Nucleus accumbens (tissue), 56 donors: ENCODE data around the gene PREPL.
"Not testable (repeated sequence)": the region's sequence is repeated elsewhere in the genome, so short reads cannot be mapped to it uniquely, and the experiment has no call there.

Experiments
- DNase-seq, 56 donors: peaks; one replicate each; lab custom pipeline; 2025; lab: John Stamatoyannopoulos, UW

Gene PREPL

GRCh38 chr2:44349506-44349905 is 11.8 kb downstream of the PREPL start:
- DNase-seq, result no peak

- no peak for DNase-seq
Observed at GRCh38 chr2:44348400-44348799, 12.9 kb downstream of the PREPL start.

- DNase-seq, result no peak
Observed at GRCh38 chr2:44347526-44347925, 13.8 kb downstream of the PREPL start.

GRCh38 chr2:44342854-44343253 is 18.4 kb downstream of the PREPL start:
- no peak for DNase-seq

- no peak for DNase-seq
Observed at GRCh38 chr2:44335806-44336538, 25.3 kb downstream of the PREPL start.

GRCh38 chr2:44333994-44334393 is 27.3 kb downstream of the PREPL start:
- no peak for DNase-seq

GRCh38 chr2:44330801-44331200 is 30.5 kb downstream of the PREPL start:
- DNase-seq, result no peak

GRCh38 chr2:44329343-44329742 is 32.0 kb downstream of the PREPL start:
- no peak for DNase-seq

GRCh38 chr2:44328750-44329149 is 32.5 kb downstream of the PREPL start:
- no peak for DNase-seq

- no peak for DNase-seq
Observed at GRCh38 chr2:44326548-44327264, 34.6 kb downstream of the PREPL start.

- no peak for DNase-seq
Observed at GRCh38 chr2:44325897-44326296, 35.4 kb downstream of the PREPL start.

GRCh38 chr2:44324971-44325426 is 36.3 kb downstream of the PREPL start:
- DNase-seq, result no peak

- no peak for DNase-seq
Observed at GRCh38 chr2:44321360-44321759, 39.9 kb downstream of the PREPL start.

- DNase-seq, result no peak
Observed at GRCh38 chr2:44320832-44321231, 40.5 kb downstream of the PREPL start.

GRCh38 chr2:44315945-44316344 is 45.3 kb downstream of the PREPL start:
- DNase-seq, result no peak

- no peak for DNase-seq
Observed at GRCh38 chr2:44314362-44314761, 46.9 kb downstream of the PREPL start.

- no peak for DNase-seq
Observed at GRCh38 chr2:44310287-44310686, 51.0 kb downstream of the PREPL start.

GRCh38 chr2:44305882-44306281 is 55.4 kb downstream of the PREPL start:
- no peak for DNase-seq

- no peak for DNase-seq
Observed at GRCh38 chr2:44304258-44304657, 57.0 kb downstream of the PREPL start.

- DNase-seq, result not testable (repeated sequence)
Observed at GRCh38 chr2:44303766-44304165, 57.5 kb downstream of the PREPL start.

- no peak for DNase-seq
Observed at GRCh38 chr2:44301111-44301510, 60.2 kb downstream of the PREPL start.

GRCh38 chr2:44299635-44300034 is 61.7 kb downstream of the PREPL start:
- no peak for DNase-seq
